Lung (tissue), 12 donors: Measurements from ENCODE around the gene LDLRAP1. TPM values are rescaled to one million over a fixed set of nuclear protein-coding genes. Genes with fewer than 3 reads are reported as not detected.

Experiments
- ATAC-seq: fragments of 200-7000 bp; cut with Tn5 transposase; one replicate; pipeline ENCODE4 v1.9.1; 2020; ENCODE audit warnings: moderate number of reproducible peaks; ENCODE audit not compliant: insufficient read depth, low FRiP score
- DNase-seq, 3 donors: peaks; one replicate each; pipeline ENCODE4 v3.0.0-alpha.2; 2013 to 2017
- H3K27ac ChIP-seq, 2 donors: one replicate each; pipeline ENCODE4 v1.5.1; 2013; ENCODE audit warnings: mild to moderate bottlenecking in 2 of 2, moderate library complexity in 2 of 2, control low read depth in 1 of 2, inconsistent platforms in 1 of 2, low read depth in 1 of 2, low read length in 1 of 2
- H3K27me3 ChIP-seq, 3 donors: one replicate each; pipeline ENCODE4 v1.5.1; 2013; ENCODE audit warnings: low read length in 2 of 3; ENCODE audit not compliant: control insufficient read depth in 3 of 3, insufficient read depth in 3 of 3
- H3K36me3 ChIP-seq, 4 donors: one replicate each; pipeline ENCODE4 v1.5.1; 2013; ENCODE audit warnings: low read length in 4 of 4, mild to moderate bottlenecking in 1 of 4, moderate library complexity in 1 of 4; ENCODE audit not compliant: control insufficient read depth in 4 of 4, insufficient read depth in 4 of 4
- H3K4me1 ChIP-seq, 5 donors: one replicate each; pipeline ENCODE4 v1.5.1; 2013; ENCODE audit warnings: low read length in 5 of 5, mild to moderate bottlenecking in 2 of 5, moderate library complexity in 1 of 5; ENCODE audit not compliant: control insufficient read depth in 5 of 5, insufficient read depth in 5 of 5
- H3K4me3 ChIP-seq: one replicate; pipeline ENCODE4 v1.5.1; 2013; ENCODE audit warnings: mild to moderate bottlenecking, control low read depth, moderate library complexity
- H3K9ac ChIP-seq, 2 donors: one replicate each; pipeline ENCODE4 v1.5.1; 2013; ENCODE audit warnings: low read length in 2 of 2, control low read depth in 1 of 2; ENCODE audit not compliant: insufficient read depth in 1 of 2
- H3K9me3 ChIP-seq, 4 donors: one replicate each; pipeline ENCODE4 v1.5.1; 2013; ENCODE audit warnings: low read length in 3 of 4, mild to moderate bottlenecking in 1 of 4, moderate library complexity in 1 of 4; ENCODE audit not compliant: control insufficient read depth in 4 of 4, insufficient read depth in 3 of 4
- CTCF ChIP-seq: IDR thresholded peaks from 2 replicates; pipeline ENCODE4 v1.5.1; 2012; ENCODE audit warnings: mild to moderate bottlenecking; ENCODE audit errors: control extremely low read depth, extremely low read depth
- WGBS, 2 donors: extraction: QIAGEN DNeasy Blood & Tissue Kit; methylation state at CpG; one replicate each; pipeline ENCODE4 v1.1.7; 2013; 5-methylcytosine and 5-hydroxymethylcytosine counted together
- polyA plus RNA-seq, 2 donors: library from polyadenylated mRNA; stranded (reverse); fragments of 200-250 nt; gene quantifications; one replicate each; pipeline ENCODE4 v1.2.1, GENCODE V29; 2013
- total RNA-seq, 2 donors: library from RNA; depleted of rRNA in 1 of 2; stranded (reverse); fragments of >200 nt in 1 of 2; gene quantifications; one replicate each; pipeline ENCODE4 v1.2.1, GENCODE V29; 2014 to 2021
- donor health status: control.
- donor health status: control.
- donor health status: Bipolar disorder and iron deficiency.
- donor health status: healthy.
- donor health status: DM: yes; HTN: yes; CAD: no.

LDLRAP1 gene
- total and polyA plus RNA-seq, 4 donors, result 15.2 to 23.4 (median 18.3) TPM

DNA sequence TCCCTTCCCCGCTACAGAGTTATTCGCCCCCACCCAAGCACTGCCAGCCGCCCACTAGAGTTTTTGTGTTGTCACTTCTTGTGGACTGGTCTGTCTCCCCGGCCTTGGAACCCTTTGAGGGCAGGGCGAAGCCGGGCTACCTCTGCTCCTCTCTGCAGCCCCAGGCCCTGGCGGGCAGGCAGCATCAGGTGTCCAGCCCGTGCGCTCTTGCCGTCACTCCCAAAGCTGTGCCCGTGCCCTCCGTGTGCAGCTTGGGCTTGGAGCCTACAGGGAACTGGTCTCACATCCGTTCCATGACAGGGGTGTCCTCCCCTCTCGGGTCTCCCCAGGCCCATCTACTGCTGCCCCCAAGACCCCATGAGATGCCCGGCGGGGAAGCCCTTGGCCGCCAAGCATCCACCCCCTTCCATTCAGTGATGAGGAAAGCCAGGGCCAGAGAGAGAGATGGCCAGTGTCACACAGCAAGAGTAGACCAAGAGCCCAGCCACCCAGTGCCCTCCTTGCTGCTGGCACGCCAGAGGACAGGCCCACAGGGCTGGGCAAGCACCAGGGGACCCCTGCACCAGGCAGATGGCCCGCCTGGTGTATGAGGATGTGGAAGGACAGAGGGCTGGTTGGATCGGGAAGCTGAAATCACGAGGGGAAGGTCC is 15.3 kb upstream of the LDLRAP1 start:
- no peak for ATAC-seq
- H3K27me3 ChIP-seq, result no peaks in the 10 kb centered on the region
- H3K36me3 ChIP-seq, result no peaks in the 10 kb centered on the region
- H3K4me1 ChIP-seq, result no peaks in the 10 kb centered on the region
- H3K4me3 ChIP-seq, result no peak overlapping the region
- H3K9me3 ChIP-seq, result peaks cover 0 to 7% (median 1%) of the 10 kb centered on the region in 4 donors
- no peak for DNase-seq
- TF ChIP-seq CTCF, result no peak
- H3K9ac ChIP-seq, result no peak overlapping the region
- no peak overlapping the region for H3K27ac ChIP-seq
- 92 to 93% methylated on average over 21 of the region's 21 CpGs for WGBS, 2 donors

DNA sequence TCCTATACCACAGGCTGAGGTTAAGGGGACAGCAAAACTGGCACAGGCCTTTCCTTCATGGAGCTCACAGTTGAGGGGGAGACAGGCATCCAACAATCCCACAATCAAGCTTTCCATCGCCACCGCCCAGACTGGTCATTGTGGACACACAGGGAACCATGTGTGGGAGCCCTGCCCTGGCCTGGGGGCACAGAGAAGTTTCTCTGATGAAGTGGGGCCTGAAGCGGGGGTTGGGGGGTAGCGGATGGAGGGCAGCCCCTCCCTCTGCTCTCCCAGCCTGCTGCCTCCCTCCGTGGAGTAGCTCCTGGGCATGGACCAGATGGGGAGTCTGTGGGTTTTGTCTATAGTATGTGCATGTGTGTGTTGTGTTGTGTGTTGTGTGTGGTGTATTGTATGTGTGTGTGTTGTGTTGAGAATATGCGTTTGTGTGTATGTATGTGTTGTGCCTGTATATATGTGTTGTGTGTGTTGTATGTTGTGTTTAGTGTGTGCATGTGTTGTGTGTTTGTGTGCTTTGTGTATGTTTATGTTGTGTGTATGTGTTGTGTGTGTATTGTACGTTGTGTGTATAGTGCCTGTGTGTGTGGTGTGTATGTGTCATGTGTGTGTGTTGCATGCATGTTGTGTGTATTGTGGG is 14.4 kb upstream of the LDLRAP1 start:
- Histone ChIP-seq H3K27me3 (no peaks in the 10 kb centered on the region), H3K4me1 (no peaks in the 10 kb centered on the region), H3K27ac (no peak overlapping the region), H3K36me3 (no peaks in the 10 kb centered on the region), H3K9ac (no peak overlapping the region), H3K9me3 (peaks cover 0 to 7% (median 1%) of the 10 kb centered on the region in 4 donors), H3K4me3 (no peak overlapping the region)
- 92% methylated on average over 7 of the region's 7 CpGs for WGBS, 2 donors
- no peak for TF ChIP-seq CTCF
- DNase-seq, result no peak
- ATAC-seq, result no peak

DNA sequence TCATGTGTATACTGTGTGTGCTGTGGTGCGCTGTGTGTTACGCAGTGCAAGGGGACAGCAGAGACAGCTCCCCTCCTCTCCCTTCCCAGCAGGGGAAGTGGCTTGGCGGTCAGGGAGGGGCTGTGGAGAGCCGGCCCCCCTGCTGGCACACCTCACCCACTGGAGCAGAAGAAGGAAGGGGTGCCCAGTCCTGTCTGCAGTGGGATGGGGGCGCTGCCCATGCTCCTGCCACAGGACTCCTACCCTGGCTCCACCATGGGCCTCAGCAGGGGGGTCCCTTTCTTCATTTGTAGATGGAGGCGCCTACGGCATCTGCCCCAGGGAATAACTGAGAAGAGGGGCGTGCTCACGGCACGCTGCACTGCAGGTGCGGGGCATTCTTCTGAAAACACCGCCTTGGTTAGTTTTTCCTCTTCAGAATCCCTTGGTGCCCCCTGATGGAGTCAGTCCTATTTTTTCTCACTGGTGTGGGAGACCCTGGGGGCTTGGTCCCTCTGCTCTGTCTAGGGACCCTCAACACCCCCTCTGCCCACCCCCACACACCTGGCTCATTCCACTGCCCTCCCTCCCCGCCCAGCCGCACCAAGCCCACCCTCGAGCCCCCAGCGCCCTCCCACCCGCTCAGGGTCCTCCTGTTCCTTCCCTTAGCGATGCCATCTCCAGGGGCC is 13.8 kb upstream of the LDLRAP1 start:
- 72 to 78% methylated on average over 18 of the region's 18 CpGs for WGBS, 2 donors
- no peak for TF ChIP-seq CTCF
- DNase-seq, result no peak
- no peak for ATAC-seq
- H3K36me3 ChIP-seq, result no peaks in the 10 kb centered on the region
- H3K4me1 ChIP-seq, result no peaks in the 10 kb centered on the region
- no peak overlapping the region for H3K9ac ChIP-seq
- H3K27me3 ChIP-seq, result no peaks in the 10 kb centered on the region
- H3K27ac ChIP-seq, result no peak overlapping the region
- H3K9me3 ChIP-seq, result peaks cover 0 to 7% (median 1%) of the 10 kb centered on the region in 4 donors
- H3K4me3 ChIP-seq, result no peak overlapping the region
